GM23338 (cell line): ENCODE results near the gene CCDC28B. TPM values are rescaled to one million over a fixed set of nuclear protein-coding genes. Genes with fewer than 3 reads are reported as not detected.
A peak's percentile ranks its signal among the peaks of the same experiment; 100 is the strongest.

Source experiments
- ATAC-seq: fragments of 200-7000 bp; cut with Tn5 transposase; 3 replicates; pipeline ENCODE4 v1.9.1; 2020
- DNase-seq: peaks from one replicate; pipeline ENCODE4 v3.0.0-alpha.2; 2015; ENCODE audit warnings: low spot score
- H2AFZ ChIP-seq: fragments of 200-600 bp; sonication (generic); 2 replicates; pipeline ENCODE4 v1.8.0; 2016; ENCODE audit warnings: antibody characterized with exemption, mild to moderate bottlenecking, moderate library complexity
- H3F3A ChIP-seq: fragments of 200-600 bp; sonication (generic); replicated peaks from 2 replicates; pipeline ENCODE4 v1.8.0; 2017; ENCODE audit warnings: antibody characterized with exemption, mixed run types, low read depth
- H3K27ac ChIP-seq: fragments of 200-600 bp; sonication (generic); 2 replicates; pipeline ENCODE4 v1.6.1; 2016; ENCODE audit warnings: low read depth
- H3K27me3 ChIP-seq: fragments of 200-600 bp; sonication (generic); 2 replicates; pipeline ENCODE4 v1.8.0; 2016; ENCODE audit warnings: mild to moderate bottlenecking, mixed run types, moderate library complexity; ENCODE audit not compliant: insufficient read depth
- H3K36me3 ChIP-seq: fragments of 200-600 bp; sonication (generic); 2 replicates; pipeline ENCODE4 v1.8.0; 2016; ENCODE audit warnings: mild to moderate bottlenecking; ENCODE audit not compliant: insufficient read depth
- H3K4me1 ChIP-seq: fragments of 200-600 bp; sonication (generic); 2 replicates; pipeline ENCODE4 v1.8.0; 2016; ENCODE audit warnings: mild to moderate bottlenecking, moderate library complexity; ENCODE audit not compliant: insufficient read depth
- H3K4me2 ChIP-seq: fragments of 200-600 bp; sonication (generic); 2 replicates; pipeline ENCODE4 v1.7.1; 2017; ENCODE audit warnings: mixed run types
- H3K4me3 ChIP-seq: fragments of 200-600 bp; sonication (generic); 2 replicates; pipeline ENCODE4 v1.6.1; 2016; ENCODE audit warnings: mixed run types
- H3K79me2 ChIP-seq: fragments of 200-600 bp; sonication (generic); replicated peaks from 2 replicates; pipeline ENCODE4 v1.8.0; 2017; ENCODE audit warnings: mild to moderate bottlenecking; ENCODE audit not compliant: insufficient read depth
- H3K9me2 ChIP-seq: fragments of 200-600 bp; sonication (generic); 2 replicates; pipeline ENCODE4 v1.8.0; 2017; ENCODE audit not compliant: insufficient read depth
- H4K20me1 ChIP-seq: fragments of 200-600 bp; sonication (generic); replicated peaks from 2 replicates; pipeline ENCODE4 v1.8.0; 2017; ENCODE audit warnings: mild to moderate bottlenecking; ENCODE audit not compliant: insufficient read depth
- H3K27ac Mint-ChIP-seq: 2 replicates; pipeline ENCODE4 v1.8.0; 2020; ENCODE audit warnings: inconsistent platforms, mild to moderate bottlenecking, moderate library complexity, mixed read lengths
- H3K27me3 Mint-ChIP-seq: 3 replicates; pipeline ENCODE4 v1.8.0; 2022; ENCODE audit warnings: low read depth, mild to moderate bottlenecking, moderate library complexity, mixed read lengths, inconsistent platforms; ENCODE audit not compliant: insufficient read depth, poor library complexity
- H3K36me3 Mint-ChIP-seq: 3 replicates; pipeline ENCODE4 v1.8.0; 2021; ENCODE audit warnings: low read depth, mild to moderate bottlenecking, inconsistent platforms, moderate library complexity, mixed read lengths
- H3K4me1 Mint-ChIP-seq: 3 replicates; pipeline ENCODE4 v1.8.0; 2020; ENCODE audit warnings: mild to moderate bottlenecking, inconsistent platforms, mixed read lengths
- H3K4me3 Mint-ChIP-seq: 3 replicates; pipeline ENCODE4 v1.8.0; 2021; ENCODE audit warnings: moderate library complexity, mild to moderate bottlenecking, inconsistent platforms, mixed read lengths
- H3K9me3 Mint-ChIP-seq: 3 replicates; pipeline ENCODE4 v1.8.0; 2020; ENCODE audit warnings: moderate library complexity, mild to moderate bottlenecking, inconsistent platforms, mixed read lengths
- CREB1 ChIP-seq: fragments of 250-450 bp; sonication (Bioruptor Pico); IDR thresholded peaks from 2 replicates; pipeline ENCODE4 v1.5.0; 2020; ENCODE audit warnings: low read depth, mild to moderate bottlenecking, moderate library complexity
- CTCF ChIP-seq, 2 experiments: fragments of 200-600 bp in 1 of 2; sonication (generic) in 1 of 2; conservative IDR thresholded peaks; 2 replicates each; pipeline versions ENCODE4 v1.5.1 to v1.6.1; 2016 to 2017; ENCODE audit warnings: antibody characterized with exemption in 2 of 2, low read depth in 2 of 2, mild to moderate bottlenecking in 2 of 2, moderate library complexity in 1 of 2
- ETS1 ChIP-seq: IDR thresholded peaks from 2 replicates; pipeline ENCODE4 v1.6.1; 2016; ENCODE audit warnings: antibody characterized with exemption
- EZH2 ChIP-seq: fragments of 200-600 bp; sonication (generic); IDR thresholded peaks from one replicate; pipeline ENCODE4 v1.8.0; 2017; ENCODE audit warnings: antibody characterized with exemption, mild to moderate bottlenecking, low read depth; ENCODE audit not compliant: unreplicated experiment
- EZH2phosphoT487 ChIP-seq: fragments of 200-600 bp; sonication (generic); IDR thresholded peaks from one replicate; pipeline ENCODE4 v1.8.1; 2018; ENCODE audit warnings: antibody characterized with exemption; ENCODE audit not compliant: unreplicated experiment
- JUNB ChIP-seq: IDR thresholded peaks from one replicate; pipeline ENCODE4 v1.6.1; 2016; ENCODE audit warnings: antibody characterized with exemption; ENCODE audit not compliant: unreplicated experiment
- NANOG ChIP-seq: IDR thresholded peaks from 2 replicates; pipeline ENCODE4 v1.6.1; 2016; ENCODE audit warnings: antibody characterized with exemption, borderline replicate concordance
- POLR2AphosphoS5 ChIP-seq: IDR thresholded peaks from 2 replicates; pipeline ENCODE4 v1.6.1; 2016; ENCODE audit warnings: antibody characterized with exemption, low read depth
- STAT1 ChIP-seq: IDR thresholded peaks from one replicate; pipeline ENCODE4 v1.6.1; 2016; ENCODE audit warnings: antibody characterized with exemption; ENCODE audit not compliant: unreplicated experiment
- ZNF114 ChIP-seq: fragments of 250-450 bp; sonication (Bioruptor Pico); IDR thresholded peaks from 2 replicates; pipeline ENCODE4 v1.5.0; 2020; ENCODE audit warnings: mild to moderate bottlenecking, moderate library complexity
- ZNF331 ChIP-seq: fragments of 250-450 bp; sonication (Bioruptor Pico); IDR thresholded peaks from 2 replicates; pipeline ENCODE4 v1.5.0; 2020; ENCODE audit warnings: low read depth, mild to moderate bottlenecking, moderate library complexity
- polyA plus RNA-seq: library from polyadenylated mRNA; unstranded; fragments of >200 nt; fragmentation: Nextera tagmentation; extraction: Ambion mirVana; gene quantifications from 2 replicates; pipeline ENCODE4 v1.2.1, GENCODE V29; 2016
- total RNA-seq: library from RNA; depleted of rRNA; stranded (reverse); fragments of >200 nt; shearing (Covaris generic); gene quantifications from 2 replicates; pipeline ENCODE4 v1.2.3, GENCODE V29; 2014
- TF ChIP-seq, protein P1 (sequence below): IDR thresholded peaks from one replicate; pipeline ENCODE4 v1.6.1; 2018; ENCODE audit warnings: antibody characterized with exemption; ENCODE audit not compliant: unreplicated experiment
- TF ChIP-seq, protein P2 (sequence below): fragments of 250-450 bp; sonication (Bioruptor Pico); IDR thresholded peaks from 2 replicates; pipeline ENCODE4 v1.5.0; 2020; ENCODE audit warnings: mild to moderate bottlenecking, moderate library complexity

CCDC28B gene
- total and polyA plus RNA-seq, 2 experiments from 2014 or later: 8.7 to 35.2 TPM

- ATAC-seq (no peak), DNase-seq (no peak)
- Histone ChIP-seq H3F3A (peaks cover 23% of the 10 kb centered on the region), H3K79me2 (no peaks in the 10 kb centered on the region), H4K20me1 (no peaks in the 10 kb centered on the region), H3K4me1 (peaks cover 41% of the 10 kb centered on the region), H3K4me3 (peak within 1 kb of the TSS; percentile 60; the same call in 1 of the 2 replicates), H3K9me2 (no peaks in the 10 kb centered on the region), H3K4me2 (peak within 1 kb of the TSS; percentile 84; the same call in 1 of the 2 replicates), H2AFZ (peak within 1 kb of the TSS; percentile 64; the same call in 1 of the 2 replicates), H3K27ac (no peak within 1 kb of the TSS), H3K36me3 (no peaks in the 10 kb centered on the region), H3K27me3 (peaks cover 4% of the 10 kb centered on the region; the same call in 1 of the 2 replicates)
- H3K4me1 Mint-ChIP-seq: peaks cover 30% of the 10 kb centered on the region
- H3K9me3 Mint-ChIP-seq: no peaks in the 10 kb centered on the region
- no peak within 1 kb of the TSS for H3K27ac Mint-ChIP-seq
- H3K27me3 Mint-ChIP-seq: peaks cover 19% of the 10 kb centered on the region
- TF ChIP-seq ZNF331 (CRISPR knock-in tag) (no peak), CTCF (conservative IDR thresholded peaks at IDR 0.05; ENCODE audit: low read depth in 2 of 2) (no peak), POLR2AphosphoS5 (no peak), NANOG (no peak), EZH2phosphoT487 (no peak), STAT1 (no peak), JUNB (no peak), CREB1 (CRISPR knock-in tag) (no peak), ZNF114 (no peak), EZH2 (no peak), ETS1 (no peak)
- TF ChIP-seq, protein P1, sequence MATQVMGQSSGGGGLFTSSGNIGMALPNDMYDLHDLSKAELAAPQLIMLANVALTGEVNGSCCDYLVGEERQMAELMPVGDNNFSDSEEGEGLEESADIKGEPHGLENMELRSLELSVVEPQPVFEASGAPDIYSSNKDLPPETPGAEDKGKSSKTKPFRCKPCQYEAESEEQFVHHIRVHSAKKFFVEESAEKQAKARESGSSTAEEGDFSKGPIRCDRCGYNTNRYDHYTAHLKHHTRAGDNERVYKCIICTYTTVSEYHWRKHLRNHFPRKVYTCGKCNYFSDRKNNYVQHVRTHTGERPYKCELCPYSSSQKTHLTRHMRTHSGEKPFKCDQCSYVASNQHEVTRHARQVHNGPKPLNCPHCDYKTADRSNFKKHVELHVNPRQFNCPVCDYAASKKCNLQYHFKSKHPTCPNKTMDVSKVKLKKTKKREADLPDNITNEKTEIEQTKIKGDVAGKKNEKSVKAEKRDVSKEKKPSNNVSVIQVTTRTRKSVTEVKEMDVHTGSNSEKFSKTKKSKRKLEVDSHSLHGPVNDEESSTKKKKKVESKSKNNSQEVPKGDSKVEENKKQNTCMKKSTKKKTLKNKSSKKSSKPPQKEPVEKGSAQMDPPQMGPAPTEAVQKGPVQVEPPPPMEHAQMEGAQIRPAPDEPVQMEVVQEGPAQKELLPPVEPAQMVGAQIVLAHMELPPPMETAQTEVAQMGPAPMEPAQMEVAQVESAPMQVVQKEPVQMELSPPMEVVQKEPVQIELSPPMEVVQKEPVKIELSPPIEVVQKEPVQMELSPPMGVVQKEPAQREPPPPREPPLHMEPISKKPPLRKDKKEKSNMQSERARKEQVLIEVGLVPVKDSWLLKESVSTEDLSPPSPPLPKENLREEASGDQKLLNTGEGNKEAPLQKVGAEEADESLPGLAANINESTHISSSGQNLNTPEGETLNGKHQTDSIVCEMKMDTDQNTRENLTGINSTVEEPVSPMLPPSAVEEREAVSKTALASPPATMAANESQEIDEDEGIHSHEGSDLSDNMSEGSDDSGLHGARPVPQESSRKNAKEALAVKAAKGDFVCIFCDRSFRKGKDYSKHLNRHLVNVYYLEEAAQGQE: no peak
- TF ChIP-seq, protein P2, sequence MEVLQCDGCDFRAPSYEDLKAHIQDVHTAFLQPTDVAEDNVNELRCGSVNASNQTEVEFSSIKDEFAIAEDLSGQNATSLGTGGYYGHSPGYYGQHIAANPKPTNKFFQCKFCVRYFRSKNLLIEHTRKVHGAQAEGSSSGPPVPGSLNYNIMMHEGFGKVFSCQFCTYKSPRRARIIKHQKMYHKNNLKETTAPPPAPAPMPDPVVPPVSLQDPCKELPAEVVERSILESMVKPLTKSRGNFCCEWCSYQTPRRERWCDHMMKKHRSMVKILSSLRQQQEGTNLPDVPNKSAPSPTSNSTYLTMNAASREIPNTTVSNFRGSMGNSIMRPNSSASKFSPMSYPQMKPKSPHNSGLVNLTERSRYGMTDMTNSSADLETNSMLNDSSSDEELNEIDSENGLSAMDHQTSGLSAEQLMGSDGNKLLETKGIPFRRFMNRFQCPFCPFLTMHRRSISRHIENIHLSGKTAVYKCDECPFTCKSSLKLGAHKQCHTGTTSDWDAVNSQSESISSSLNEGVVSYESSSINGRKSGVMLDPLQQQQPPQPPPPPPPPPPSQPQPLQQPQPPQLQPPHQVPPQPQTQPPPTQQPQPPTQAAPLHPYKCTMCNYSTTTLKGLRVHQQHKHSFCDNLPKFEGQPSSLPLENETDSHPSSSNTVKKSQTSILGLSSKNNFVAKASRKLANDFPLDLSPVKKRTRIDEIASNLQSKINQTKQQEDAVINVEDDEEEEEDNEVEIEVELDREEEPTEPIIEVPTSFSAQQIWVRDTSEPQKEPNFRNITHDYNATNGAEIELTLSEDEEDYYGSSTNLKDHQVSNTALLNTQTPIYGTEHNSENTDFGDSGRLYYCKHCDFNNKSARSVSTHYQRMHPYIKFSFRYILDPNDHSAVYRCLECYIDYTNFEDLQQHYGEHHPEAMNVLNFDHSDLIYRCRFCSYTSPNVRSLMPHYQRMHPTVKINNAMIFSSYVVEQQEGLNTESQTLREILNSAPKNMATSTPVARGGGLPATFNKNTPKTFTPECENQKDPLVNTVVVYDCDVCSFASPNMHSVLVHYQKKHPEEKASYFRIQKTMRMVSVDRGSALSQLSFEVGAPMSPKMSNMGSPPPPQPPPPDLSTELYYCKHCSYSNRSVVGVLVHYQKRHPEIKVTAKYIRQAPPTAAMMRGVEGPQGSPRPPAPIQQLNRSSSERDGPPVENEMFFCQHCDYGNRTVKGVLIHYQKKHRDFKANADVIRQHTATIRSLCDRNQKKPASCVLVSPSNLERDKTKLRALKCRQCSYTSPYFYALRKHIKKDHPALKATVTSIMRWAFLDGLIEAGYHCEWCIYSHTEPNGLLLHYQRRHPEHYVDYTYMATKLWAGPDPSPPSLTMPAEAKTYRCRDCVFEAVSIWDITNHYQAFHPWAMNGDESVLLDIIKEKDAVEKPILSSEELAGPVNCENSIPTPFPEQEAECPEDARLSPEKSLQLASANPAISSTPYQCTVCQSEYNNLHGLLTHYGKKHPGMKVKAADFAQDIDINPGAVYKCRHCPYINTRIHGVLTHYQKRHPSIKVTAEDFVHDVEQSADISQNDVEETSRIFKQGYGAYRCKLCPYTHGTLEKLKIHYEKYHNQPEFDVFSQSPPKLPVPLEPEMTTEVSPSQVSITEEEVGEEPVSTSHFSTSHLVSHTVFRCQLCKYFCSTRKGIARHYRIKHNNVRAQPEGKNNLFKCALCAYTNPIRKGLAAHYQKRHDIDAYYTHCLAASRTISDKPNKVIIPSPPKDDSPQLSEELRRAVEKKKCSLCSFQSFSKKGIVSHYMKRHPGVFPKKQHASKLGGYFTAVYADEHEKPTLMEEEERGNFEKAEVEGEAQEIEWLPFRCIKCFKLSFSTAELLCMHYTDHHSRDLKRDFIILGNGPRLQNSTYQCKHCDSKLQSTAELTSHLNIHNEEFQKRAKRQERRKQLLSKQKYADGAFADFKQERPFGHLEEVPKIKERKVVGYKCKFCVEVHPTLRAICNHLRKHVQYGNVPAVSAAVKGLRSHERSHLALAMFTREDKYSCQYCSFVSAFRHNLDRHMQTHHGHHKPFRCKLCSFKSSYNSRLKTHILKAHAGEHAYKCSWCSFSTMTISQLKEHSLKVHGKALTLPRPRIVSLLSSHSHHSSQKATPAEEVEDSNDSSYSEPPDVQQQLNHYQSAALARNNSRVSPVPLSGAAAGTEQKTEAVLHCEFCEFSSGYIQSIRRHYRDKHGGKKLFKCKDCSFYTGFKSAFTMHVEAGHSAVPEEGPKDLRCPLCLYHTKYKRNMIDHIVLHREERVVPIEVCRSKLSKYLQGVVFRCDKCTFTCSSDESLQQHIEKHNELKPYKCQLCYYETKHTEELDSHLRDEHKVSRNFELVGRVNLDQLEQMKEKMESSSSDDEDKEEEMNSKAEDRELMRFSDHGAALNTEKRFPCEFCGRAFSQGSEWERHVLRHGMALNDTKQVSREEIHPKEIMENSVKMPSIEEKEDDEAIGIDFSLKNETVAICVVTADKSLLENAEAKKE (CRISPR knock-in tag): no peak
- peak within 1 kb of the TSS; percentile 44; the same call in 2 of the 3 replicates for H3K4me3 Mint-ChIP-seq
- H3K36me3 Mint-ChIP-seq: no peaks in the 10 kb centered on the region
Measured at GRCh38 chr1:32246888-32247273, 46.5 kb downstream of the CCDC28B start, which contains the start of gene FAM167B. TSS of gene FAM167B (plus strand) at chr1:32247222. CDS start at chr1:32247422, 200 bp downstream.
